ENCODE results near the gene DPP9.
A peak's percentile ranks its signal among the peaks of the same experiment; 100 is the strongest.

The DPP9 gene

DNA sequence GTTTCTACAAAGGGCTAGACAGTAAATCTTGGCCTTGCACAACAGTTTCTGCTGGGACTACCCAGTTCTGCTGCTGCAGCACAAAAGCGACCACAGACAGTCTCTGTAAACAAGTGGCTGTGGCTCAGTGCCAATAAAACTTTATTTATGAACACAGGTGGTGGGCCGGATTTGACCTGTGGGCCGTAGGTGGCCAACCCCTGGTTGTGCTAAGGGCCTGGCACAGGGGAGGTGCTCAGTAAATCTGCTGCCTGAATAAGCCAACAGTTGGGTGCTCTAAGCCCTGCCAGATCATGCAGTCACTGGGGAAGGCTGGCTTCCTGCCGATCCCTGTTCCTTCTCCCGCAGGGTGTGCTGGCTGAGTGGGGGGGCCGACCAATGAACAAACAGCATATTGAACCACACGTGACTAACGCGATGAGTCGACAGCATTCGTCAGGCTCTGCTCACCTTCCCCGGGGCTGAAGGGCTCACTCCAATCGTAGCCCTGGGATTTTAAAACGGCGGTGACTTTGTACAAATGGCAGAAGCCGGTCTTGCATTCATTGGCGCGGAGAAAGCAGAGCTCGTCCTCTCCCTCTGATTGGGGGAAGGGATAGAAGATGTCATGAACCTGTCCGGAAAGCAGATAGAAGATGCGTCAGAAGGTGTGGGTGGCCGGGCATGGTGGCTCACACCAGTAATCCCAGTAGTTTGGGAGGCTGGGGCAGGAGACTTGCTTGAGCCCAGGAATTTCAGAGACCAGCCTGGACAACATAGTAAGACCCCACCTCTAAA lies 29.2 kb downstream of the DPP9 start:
- TF ChIP-seq, protein P1, sequence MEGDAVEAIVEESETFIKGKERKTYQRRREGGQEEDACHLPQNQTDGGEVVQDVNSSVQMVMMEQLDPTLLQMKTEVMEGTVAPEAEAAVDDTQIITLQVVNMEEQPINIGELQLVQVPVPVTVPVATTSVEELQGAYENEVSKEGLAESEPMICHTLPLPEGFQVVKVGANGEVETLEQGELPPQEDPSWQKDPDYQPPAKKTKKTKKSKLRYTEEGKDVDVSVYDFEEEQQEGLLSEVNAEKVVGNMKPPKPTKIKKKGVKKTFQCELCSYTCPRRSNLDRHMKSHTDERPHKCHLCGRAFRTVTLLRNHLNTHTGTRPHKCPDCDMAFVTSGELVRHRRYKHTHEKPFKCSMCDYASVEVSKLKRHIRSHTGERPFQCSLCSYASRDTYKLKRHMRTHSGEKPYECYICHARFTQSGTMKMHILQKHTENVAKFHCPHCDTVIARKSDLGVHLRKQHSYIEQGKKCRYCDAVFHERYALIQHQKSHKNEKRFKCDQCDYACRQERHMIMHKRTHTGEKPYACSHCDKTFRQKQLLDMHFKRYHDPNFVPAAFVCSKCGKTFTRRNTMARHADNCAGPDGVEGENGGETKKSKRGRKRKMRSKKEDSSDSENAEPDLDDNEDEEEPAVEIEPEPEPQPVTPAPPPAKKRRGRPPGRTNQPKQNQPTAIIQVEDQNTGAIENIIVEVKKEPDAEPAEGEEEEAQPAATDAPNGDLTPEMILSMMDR (IDR thresholded peaks at IDR 0.05; ENCODE audit: insufficient read depth, missing control alignments): no peak
- DNase-seq (ENCODE audit: insufficient read length, low spot score) (no peak), FAIRE-seq (no peak)

DNA sequence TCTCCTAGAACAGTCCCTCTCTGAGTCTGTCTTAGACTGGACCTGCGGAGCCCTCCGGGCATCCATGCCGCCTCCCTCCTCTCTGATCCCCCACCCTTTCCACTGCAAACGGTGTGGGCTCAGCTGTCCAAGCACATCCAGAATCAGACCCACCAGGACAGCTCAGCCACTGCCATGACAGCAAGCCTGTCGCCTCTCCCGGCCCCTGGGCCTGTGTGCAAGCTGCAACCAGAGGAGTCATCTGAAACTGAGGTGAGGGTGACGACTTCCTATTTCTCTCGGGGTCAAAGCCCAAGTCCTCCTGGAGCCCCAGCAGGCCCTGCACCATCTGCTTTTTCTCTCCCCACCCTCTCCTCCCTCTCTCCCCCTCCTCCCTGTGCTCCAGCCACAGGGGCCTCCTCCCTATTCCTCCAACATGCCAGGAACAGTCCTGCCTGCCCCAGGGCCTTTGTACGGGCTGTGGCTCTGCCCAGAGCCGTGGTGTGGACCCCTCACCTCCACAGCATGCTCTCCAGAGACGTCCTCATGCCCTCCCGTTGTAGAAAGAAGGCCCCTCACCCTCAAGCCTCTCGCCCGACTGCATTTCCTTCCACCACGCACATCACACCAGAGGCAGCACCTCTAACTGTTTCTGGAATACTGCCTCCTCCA lies 30.0 kb downstream of the DPP9 start:
- FAIRE-seq (no peak), DNase-seq (ENCODE audit: insufficient read length, low spot score) (no peak)
- TF ChIP-seq, protein P1 (IDR thresholded peaks at IDR 0.05; ENCODE audit: insufficient read depth, missing control alignments): no peak

DNA sequence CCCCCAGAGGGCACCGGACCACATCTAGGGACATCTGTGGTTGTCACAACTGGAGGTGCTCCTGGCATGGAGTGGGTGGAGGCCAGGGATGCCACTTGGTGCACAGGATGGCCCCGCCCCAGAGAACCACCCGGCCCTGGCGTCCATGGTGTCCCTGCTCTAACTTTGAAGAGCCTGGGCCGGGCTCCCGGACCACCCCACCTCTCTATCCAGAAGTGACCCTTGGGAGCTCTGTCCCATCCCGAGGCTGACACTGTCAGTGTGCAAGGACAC lies 30.6 kb downstream of the DPP9 start:
- DNase-seq (ENCODE audit: insufficient read length, low spot score) (no peak), FAIRE-seq (no peak)
- TF ChIP-seq, protein P1 (IDR thresholded peaks at IDR 0.05; ENCODE audit: insufficient read depth, missing control alignments): no peak

DNA sequence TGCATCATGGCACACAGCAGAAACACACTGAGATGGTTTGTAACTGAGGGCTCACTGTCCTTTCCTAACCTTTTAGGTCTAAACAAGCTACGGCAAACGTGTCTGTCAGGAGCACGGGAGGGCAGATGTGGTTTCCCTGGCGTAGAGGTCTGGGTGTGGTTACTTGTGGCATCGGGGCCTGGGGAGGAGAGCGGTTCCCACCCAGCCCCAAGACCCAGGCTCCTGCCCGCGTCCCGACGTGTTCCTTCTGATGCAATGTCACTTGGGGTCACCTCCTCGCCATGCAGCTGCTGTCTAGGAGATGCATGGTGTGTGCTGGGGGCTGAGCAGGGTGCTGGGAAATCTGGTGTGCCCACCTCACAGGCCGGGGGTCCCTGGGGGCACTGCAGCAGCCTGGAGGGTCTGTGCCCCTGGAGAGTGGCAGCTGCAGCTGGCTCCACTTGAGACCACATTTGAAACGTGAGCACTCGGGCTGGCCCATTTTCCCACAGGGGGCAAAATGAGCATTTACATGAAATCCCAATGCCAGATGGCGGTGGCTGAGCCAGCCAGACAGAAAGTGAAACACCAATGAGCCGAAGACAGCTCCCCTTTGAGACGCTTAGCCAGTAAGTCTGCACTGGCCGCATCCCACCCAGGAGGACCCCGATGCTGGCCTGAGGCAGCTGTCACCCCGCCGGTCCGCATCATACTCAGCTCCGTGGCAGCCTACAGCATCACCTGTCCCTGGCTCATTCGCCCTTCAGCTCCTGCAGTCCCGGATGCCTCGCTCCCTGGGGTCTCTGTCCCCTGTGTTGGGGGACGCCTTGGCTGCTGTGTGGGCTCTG lies 31.2 kb downstream of the DPP9 start:
- TF ChIP-seq, protein P1 (IDR thresholded peaks at IDR 0.05; ENCODE audit: insufficient read depth, missing control alignments): no peak
- peak; percentile 63 for DNase-seq (ENCODE audit: insufficient read length, low spot score)
- no peak for FAIRE-seq

DNA sequence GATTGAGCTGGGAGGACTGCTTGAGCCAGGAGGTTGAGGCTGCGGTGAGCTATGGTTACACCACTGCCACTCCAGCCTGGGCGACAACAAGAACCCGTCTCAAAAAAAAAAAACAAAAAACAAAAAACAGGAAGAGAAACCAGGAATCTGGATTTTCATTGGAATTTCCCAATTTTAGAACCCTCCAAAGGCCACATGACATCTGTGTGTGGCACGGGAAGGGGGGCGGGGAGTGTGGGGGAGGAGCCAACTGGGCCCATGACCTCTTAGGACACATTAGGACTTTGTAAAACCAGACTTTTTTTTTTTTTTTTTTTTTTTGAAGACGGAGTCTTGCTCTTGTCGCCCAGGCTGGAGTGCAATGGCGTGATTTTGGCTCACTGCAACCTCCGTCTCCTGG lies 32.3 kb downstream of the DPP9 start:
- no peak for DNase-seq (ENCODE audit: insufficient read length, low spot score)
- FAIRE-seq: no peak
- TF ChIP-seq, protein P1 (IDR thresholded peaks at IDR 0.05; ENCODE audit: insufficient read depth, missing control alignments): no peak

DNA sequence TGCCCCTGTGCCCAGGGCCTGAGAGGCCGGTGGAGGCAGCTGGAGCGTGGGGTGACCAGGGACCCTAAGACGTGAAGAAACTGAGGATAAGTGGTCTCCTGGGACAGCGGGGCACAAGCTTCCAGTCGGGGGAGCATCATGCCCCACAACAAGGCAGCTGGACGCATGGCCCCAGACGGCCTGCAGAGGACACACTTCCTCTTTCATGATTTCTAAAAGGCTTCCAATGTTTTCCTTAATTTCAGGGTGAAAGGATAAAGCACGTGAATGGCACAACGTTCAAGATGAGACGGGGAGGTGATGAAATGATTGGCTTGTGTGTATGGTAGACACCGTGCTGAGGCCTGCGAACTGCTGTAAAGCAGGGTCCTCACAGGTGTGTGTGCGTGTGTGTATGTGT lies 33.3 kb downstream of the DPP9 start:
- FAIRE-seq: no peak
- TF ChIP-seq, protein P1 (IDR thresholded peaks at IDR 0.05; ENCODE audit: insufficient read depth, missing control alignments): peak; percentile 3
- DNase-seq (ENCODE audit: insufficient read length, low spot score): no peak
